NCI-H2227 treated with DMSO at 0.1 percent for 48 hours (cell line): ENCODE results near the gene PPP1R15B.

Experiments
- DNase-seq: peaks from one replicate; lab custom pipeline; 2025; lab: John Stamatoyannopoulos, UW

PPP1R15B gene

DNA sequence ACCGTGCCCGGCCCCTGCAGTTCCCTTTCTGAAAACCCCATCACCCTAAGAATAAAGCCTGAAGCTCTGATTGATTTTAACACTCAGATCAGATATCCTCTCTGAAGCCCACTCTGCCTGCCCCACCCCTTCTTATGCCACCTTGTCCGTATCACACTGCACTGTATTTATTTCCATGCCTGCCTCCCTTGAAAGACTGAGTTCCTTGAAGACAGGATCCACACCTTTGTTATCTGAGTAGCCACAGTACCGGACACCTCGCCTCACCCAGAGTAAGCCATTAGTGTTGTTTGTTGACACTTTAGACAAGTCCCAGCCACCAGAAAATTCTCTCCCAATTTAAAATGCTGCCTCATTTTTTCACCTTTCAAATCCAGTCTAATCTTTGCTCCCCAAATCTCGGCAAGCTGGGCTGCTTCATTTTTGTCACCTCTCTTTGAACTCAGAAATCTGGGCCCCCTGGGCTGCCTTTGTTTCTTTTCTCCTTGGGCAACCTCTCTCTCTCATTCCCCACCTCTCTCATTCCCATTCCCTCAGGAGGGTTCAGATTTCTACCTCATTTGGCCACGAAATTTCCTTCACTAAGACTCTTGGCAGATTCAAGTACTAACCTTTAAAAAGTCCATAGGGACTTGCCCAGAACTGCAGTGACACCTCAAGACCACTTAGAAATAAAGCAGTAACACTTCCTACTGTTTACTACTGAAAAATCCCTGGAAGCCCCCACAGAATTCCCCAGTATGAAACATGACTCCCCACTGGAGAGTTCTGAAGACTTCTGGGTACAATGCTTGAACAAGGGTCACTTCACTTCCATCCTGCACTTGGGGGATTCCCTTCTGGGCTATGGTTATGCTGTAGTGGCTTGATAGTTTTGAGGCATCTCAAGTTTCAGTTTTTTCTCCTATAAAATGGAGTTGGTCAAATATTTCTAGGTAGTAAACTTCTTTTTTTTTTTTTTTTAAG, 8.7 kb upstream of the PPP1R15B start:
- no peak for DNase-seq

DNA sequence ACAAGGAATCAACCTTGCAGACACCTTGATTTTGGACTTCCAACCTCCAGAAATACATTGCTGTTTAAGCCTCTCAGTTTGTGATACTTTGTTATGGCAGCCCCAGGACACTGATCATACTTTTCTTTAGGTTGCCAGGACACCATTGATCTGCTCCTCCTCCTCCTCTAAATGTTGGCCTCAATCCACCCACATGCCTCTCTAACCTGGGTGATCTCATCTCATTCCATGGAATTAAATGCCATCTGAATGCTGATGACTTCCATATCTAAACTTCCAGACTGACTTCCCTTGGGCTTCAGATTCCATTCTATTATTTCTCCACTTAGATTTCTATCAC, 7.4 kb upstream of the PPP1R15B start:
- no peak for DNase-seq

DNA sequence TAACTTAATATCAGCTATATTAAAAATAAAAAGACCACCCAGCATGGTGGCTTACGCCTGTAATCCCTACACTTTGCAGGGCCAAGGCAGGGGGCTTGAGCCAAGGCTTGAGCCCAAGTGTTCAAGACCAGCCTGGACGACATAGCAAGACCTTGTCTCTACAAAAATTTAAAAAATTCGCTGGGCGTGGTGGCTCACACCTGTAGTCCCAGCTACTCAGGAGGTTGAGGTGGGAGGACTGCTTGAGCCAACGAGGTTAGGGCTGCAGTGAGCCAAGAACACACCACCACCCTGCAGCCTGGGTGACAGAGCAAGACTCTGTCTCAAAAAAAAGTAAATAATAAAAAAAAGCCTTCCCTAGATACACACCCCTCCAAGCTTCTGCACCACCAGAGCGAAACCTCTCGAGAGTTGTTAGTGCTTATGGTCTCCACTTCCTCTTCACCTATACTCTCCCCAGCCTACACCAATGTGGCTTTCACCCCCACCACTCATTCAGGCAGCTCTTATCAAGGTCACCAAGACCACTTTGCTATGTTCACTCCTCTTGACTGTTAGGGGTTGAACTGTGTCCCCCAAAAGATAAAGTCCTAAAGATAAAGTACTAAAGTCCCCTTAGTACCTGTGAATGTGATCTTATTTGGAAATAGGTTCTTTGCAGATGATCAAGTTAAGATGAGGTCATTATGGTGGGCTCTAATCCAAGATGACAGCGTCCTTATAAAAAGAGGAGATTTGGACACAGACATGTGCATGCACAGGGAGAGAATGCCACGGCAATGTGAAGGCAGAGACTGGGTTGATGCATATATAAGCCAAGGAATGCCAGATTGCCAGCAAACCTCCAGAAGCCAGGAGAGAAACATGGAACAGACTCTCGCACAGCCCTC, 6.8 kb upstream of the PPP1R15B start:
- no peak for DNase-seq

DNA sequence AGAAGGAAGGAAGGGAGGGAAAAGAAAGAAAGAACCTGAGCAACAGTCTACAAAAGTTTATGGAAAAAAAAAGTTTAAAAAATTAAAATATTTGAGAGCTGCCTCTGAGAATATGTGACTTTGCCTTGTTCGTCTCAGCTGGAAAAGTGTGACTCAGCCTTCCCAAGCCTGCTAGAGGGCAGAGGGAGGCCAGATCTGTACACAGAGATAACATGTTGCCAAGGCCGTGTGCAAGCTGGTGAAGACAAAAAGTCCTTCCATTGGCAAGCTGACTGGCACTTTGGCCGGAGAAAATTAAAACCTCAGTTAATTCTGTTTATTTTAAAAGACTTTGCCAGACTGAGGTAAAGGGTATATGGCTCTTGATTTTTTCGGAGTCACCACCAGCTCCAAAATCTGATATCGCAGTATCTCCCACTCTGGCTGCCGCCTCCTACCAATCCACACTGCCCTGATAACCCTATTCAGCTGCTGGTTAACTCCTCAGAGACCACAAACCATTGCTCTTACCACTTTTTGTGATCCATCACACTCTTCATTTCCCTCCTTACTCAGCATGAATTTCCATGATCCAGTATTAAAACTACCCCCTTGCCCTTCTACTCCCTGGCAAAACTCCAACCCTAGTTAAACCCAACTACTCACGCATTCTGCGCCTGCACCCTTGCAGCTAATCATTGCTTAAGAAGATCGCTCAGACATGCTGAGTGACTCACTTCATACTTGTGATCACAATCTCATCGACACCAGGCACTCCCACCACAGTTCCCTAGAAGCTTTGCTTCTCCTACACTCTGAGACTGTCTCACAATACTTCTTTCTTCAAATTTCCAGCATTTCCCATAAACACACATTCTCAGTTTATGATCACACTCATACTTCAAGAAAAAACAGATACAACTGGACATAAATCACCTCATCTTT, 5.7 kb upstream of the PPP1R15B start:
- DNase-seq: peak; percentile 54

DNA sequence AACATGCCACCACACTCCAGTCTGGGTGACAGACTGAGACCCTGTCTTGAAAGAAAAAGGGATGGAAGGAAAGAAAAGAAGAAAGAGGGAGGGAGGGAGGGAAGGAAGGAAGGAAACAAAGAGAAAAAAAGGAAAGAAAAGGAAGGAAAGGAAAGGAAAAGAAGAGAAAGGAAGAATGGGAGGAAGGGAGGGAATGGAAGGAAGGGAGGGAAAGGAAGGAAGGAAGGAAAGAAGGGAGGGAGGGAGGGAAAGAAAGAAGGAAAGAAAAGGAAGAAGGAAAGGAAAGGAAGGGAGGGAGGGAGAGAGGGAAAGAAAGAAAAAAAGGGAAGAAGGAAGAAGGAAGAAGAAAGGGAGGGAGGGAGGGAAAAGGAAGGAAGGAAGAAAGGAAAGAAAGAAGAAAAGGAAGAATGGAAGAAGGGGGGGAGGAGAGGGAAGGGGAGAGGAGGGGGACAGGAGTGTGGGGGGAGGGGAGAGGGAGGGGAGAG, 5.0 kb upstream of the PPP1R15B start:
- DNase-seq: no peak

DNA sequence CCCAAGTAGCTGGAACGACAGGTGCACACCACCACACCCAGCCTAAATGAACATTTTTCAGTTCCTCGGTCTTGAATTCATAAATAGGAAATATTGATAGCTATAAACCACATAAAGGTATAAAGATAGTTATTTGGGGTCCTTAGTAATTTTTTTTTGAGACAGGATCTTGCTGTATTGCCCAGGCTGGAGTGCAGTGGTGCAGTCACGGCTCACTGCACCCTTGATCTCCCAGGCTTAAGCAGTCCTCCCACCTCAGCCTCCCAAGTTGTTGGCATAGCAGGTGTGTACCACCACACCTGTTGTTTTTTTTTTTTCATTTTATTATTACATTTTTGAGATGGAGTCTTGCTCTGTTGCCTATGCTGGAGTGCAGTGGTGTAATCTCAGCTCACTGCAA, 3.7 kb upstream of the PPP1R15B start:
- no peak for DNase-seq

DNA sequence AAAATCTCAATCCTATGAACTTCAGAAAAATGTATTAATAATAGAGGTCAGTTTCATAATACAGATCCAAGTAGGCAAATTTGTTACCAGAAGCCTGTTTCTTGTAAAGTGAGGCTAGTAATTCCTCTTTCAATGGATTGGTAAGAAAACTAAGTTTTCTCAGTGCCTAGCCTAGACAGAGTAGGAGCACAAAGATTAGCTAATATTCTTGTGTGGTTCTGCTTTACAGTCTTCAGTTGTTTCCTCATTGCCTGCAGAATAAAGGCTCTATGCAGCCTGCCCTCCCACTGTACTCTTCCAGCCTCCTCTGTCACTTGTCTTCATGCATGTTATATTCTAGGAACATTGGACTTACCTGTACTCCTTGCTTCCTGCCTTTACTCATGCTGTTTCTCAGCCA, 2.4 kb upstream of the PPP1R15B start:
- no peak for DNase-seq

DNA sequence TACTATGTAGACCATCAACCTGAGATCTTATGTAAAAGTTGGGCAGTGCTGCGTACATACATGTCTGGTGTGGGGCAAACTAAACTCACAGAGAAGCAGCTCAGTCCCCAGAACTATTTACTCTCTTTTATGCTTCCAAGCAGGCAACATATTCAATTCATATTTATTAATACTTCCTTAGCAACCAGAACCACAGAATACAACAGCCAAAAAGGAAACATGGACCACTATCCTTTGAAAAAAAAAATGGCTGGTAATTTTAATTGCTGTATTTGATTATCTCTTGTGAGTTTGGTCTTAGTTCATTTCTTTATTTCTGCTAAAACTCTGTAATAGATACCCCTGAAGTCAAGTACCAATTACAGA, 1.5 kb upstream of the PPP1R15B start:
- DNase-seq: no peak

DNA sequence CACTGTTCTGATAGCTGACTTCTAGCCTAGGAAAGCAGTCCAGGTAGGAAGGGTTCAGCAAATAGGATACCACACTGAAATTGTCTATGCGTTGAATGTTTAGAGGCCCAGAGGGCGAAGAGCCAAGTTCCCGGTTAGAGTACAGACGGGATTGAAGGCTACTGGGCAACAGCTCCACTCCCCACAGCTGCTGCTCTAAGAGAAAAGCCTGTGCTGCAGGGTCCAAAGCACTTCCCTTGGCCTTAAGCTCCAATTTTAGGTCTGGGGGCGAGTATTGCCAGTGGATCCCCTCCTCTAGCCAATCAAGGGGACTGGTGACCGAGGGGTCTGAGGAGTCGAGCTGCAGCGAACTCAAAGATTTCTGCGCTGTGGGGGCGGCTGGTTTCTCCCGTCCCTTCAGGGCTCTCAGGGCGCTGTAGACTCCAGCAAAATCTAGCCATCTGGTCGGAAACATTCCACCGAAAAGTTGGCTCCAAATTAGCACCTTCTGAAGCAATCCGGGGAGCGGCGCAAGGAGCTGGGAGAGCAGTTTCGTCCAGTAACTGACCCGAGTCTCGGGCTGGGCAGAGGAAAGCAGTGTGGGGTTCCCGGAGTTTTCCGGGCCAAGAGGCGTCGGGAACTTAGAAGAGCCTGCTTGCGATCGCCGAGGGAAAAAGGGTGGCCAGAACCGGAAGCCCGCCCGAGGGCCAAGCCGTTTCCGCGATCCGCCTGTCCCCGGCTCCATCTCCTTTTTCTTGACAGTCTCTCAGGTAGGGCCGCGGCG, 748 bp downstream of the PPP1R15B start:
- no peak for DNase-seq

DNA sequence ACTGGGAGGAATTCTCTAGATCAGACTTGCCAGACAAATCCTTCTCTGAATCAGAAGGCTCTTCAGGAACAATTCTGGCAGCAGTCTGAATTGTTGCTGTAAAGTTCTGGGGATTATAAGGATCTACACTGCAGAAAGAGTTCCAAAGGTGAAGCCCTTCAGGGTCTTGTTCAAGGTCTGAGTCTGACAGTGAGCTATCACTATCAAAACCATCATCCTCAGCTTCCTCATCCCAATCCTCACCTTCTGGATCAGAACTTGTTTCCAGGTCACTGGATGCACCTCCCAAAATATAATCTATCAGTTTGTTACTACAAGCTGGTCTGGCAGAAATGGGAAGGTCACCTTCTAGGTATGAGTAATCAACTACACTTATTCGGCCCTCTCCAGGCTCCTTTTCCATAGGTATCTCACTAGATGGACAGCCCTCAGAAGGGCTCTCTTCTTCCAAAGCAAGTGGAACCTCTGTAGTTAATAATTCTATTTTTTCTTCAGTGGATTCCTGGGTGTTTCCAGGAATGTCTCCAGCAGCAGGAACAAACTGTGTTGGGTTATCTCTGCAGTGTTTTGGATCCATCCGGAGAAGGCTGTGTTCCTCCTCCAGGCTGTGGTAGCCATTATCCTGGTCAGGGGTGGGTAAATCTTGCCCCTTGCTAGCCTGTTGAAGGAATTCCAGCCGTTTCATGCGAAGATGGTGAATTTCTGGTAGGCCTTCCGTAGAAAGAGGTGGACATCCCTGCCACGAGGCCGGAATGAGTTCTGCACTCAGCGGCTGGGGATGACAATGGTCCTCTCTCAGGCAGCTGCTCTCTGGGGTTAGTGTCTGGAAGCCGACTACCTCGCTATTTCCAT, 1.6 kb downstream of the PPP1R15B start:
- DNase-seq: no peak

DNA sequence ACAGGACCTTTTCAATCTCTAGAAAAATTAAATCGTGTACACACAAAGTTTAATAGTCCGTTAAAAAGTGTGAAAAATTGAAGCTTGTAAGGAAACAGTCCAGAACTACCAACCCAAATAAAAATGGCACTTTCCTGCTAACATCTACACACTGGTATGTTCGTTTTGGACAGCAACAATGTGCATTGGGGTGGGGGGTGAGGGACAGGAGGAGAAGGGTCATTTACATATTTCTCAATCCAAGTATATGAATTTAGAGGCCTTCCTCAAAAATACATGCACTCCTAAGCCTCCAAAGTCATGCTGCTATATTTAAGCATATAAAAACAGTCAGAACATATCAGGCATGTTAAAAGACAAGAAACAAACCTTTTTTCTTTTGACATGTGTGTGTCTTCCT, 2.5 kb downstream of the PPP1R15B start:
- DNase-seq: no peak

DNA sequence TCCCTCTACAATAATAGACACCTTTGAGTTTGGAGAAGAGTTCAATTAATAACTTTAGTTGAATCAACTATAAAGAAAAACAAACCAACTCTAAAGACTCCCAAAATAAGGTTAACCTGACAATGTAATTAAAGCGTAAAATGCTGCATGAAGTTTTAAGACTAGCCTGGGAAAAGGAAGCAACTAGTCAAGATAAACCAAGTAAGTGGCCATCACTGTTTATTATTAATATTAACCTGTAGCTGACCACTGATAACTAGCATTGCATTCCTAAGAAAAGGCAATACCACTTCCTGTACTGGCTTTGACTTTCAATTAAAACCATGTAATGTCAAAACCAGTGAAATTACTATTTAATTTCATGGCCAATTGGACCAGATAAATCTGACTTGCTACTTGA, 3.0 kb downstream of the PPP1R15B start:
- DNase-seq: no peak

DNA sequence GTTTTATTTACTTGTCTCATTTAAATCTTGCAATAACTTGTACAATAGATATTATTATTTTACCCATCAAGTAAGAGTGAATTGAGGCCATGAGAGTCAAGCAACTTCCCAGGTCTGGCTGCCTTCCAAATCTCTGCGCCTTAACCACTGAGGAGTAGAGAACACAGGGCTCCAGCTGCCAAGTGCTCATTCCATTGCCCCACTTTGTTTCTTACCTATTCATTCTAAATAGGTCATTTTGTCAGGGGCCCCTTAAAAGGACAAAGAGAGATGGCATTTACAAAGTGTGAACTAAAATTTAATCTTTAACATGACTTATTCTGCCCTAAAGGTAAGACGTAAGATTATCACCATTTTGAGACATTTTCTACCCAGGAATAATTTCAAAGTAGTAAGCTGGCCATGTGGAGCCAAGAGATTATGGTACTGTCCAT, 3.5 kb downstream of the PPP1R15B start:
- peak; percentile 39 for DNase-seq

DNA sequence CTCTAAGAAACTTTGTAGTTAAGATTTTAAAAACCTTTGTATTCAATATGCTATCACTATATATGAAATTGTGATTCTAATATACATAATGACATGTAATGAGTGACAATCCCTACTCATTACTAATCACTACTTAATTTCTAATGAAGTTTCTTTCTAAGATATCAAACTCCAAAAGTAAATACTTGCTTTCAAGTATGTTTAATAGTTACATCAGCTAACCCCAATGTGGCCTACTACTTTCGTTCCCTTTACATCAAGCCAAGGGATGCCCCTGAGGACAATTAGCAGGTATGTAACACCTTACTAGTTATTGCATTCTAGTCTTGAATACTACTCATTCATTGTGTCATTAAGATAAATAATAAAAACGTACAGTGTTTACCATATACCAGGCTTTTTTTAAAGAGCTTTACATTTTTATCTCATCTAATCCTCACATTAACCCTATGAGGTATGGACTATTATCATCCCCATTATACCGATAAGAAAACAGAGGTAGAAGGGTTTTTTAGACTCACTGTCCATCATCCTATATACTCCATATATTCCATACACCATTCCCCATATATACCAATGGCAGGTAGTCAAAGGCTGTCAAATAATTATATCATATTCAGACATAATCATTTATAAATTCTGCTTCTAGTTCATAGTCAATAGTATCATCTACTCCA, 4.2 kb downstream of the PPP1R15B start:
- DNase-seq: no peak

DNA sequence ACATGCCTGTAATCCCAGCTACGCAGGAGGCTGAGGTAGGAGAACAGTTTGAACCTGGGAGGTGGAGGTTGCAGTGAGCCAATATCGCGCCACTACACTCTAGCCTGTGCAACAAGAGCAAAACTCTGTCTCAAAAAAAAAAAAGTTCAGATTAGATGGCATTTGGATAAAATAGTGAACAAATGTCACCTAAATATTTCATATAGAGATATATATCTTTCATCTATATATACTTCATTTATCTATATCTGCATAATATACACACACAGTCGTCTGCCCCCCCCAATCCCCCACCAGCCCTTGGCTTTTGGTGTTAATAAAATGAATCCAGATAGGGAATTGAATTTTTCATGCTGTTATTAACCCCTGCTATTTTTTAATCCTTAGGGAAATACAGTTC, 5.0 kb downstream of the PPP1R15B start:
- no peak for DNase-seq

DNA sequence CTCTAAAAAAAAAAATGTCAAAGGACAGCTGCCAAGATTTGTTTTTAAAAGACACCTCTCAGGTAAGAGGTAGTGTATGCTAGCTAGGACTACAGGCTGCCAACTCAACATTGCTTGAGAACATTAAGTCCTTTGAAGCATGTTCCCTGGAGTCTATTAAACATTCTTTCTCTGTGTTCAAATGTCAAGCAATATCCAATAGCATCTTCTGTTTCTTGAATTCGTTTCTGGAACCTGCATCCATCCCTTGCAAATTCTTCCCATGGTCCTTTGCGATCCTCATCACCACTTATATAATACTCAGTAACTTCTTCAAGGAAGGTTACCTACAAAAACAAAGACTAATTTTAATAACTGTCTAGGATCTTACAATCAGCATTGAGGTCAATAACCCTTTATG, 5.6 kb downstream of the PPP1R15B start:
- DNase-seq: no peak

DNA sequence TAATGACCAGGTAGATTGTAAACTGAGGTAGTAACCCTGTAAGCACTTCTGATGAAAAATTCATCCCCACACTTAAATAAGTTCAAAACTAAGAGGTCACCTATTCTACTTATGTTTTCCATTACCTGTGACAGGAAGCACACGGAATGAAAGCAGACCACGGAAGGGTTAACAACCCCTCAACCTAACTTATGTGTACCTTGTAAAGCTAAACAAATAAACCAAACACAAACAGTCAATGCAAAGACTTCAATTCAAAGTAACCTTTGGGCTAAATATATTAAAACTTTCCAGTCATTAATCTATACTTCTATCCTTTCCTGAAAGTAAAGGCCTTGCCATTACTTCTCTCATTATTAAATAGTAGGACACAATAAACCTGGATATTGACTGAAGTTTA, 7.0 kb downstream of the PPP1R15B start:
- DNase-seq: no peak

DNA sequence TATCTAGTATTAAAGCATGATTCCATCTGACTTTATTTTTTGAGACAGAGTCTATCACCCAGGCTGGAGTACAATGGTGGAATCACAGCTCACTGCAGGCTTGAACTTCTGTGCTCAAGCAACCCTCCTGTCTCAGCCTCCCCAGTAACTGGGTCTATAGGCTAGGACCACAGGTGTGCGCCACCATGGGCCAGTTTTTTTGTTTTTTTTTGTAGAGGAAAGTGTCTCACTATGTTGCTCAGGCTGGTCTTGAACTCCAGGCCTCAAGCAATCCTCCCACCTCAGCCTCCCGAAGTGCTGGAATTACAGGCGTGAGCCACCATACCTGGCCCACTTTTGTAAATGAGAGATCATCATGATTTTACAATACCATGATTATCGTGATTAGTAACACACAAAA, 9.2 kb downstream of the PPP1R15B start:
- no peak for DNase-seq

DNA sequence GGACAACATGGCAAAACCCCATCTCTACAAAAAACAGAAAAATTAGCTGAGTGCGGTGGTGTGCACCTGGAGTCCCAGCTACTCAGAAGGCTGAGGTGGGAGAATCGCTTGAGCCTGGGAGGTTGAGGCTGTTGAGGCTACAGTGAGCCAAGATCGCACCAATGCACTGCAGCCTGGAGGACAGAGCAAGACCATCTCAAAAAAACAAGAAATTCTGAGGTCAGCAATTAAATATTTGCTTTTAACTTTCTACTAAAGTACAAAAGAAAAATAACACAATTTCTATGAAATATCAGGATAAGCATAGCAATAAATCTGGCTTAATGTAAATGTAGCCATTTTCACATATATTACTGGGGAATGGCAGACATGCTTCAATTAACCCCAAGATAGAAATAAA, 9.9 kb downstream of the PPP1R15B start:
- no peak for DNase-seq
